IPS DF 6.9 (cell line): ENCODE results near the gene KANK2.
"Not testable (repeated sequence)": the region's sequence is repeated elsewhere in the genome, so short reads cannot be mapped to it uniquely, and the experiment has no call there.

Experiments
- DNase-seq: peaks from one replicate; pipeline ENCODE4 v3.0.0-alpha.2; 2013; ENCODE audit warnings: low read depth, low spot score
- H3K27ac ChIP-seq: one replicate; pipeline ENCODE4 v1.5.1; 2013; ENCODE audit warnings: low read length, control low read depth
- H3K27me3 ChIP-seq: 2 replicates; pipeline ENCODE4 v1.6.1; 2013; ENCODE audit warnings: mild to moderate bottlenecking, low read length; ENCODE audit not compliant: control insufficient read depth, insufficient read depth
- H3K36me3 ChIP-seq: 2 replicates; pipeline ENCODE4 v1.6.1; 2013; ENCODE audit warnings: low read length; ENCODE audit not compliant: control insufficient read depth, insufficient read depth
- H3K4me1 ChIP-seq: 2 replicates; pipeline ENCODE4 v1.6.1; 2013; ENCODE audit warnings: low read length; ENCODE audit not compliant: control insufficient read depth, insufficient read depth
- H3K4me3 ChIP-seq: 2 replicates; pipeline ENCODE4 v1.5.1; 2013; ENCODE audit warnings: mild to moderate bottlenecking, low read length
- H3K9me3 ChIP-seq: 2 replicates; pipeline ENCODE4 v1.6.1; 2013; ENCODE audit warnings: low read length, inconsistent platforms; ENCODE audit not compliant: control insufficient read depth, insufficient read depth
- WGBS: extraction: QIAGEN DNeasy Blood & Tissue Kit; methylation state at CpG from one replicate; pipeline ENCODE4 v1.1.7; 2013; ENCODE audit warnings: mixed read lengths, missing lambda C conversion rate; ENCODE audit not compliant: insufficient read length, insufficient coverage; 5-methylcytosine and 5-hydroxymethylcytosine counted together

KANK2 gene

DNA sequence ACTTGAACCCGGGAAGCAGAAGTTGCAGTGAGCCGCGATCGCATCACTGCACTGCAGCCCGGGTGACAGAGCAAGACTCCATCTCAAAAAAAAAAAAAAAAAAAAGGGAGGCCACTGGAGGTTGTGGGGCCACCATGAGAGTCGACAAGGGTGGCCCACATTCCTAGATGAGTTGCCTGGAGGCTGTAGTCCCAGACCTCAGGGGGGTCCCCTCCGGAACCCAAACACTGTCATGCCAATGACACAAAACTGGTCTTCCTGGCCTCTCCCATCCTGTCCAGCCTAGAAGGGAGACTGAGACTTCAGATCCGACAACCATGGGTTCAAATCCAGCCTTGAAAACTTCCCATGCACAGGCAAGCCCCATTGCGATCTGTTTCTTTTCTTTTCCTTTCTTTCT, 56.4 kb downstream of the KANK2 start:
- Histone ChIP-seq H3K4me3 (no peak overlapping the region), H3K27ac (no peak overlapping the region), H3K27me3 (no peaks in the 10 kb centered on the region), H3K4me1 (peaks cover 10% of the 10 kb centered on the region; the same call in 1 of the 2 replicates), H3K36me3 (peaks cover 4% of the 10 kb centered on the region; the same call in 1 of the 2 replicates), H3K9me3 (no peaks in the 10 kb centered on the region)
- WGBS: no CpG with 5 or more reads among the region's 9 CpGs
- no peak for DNase-seq

DNA sequence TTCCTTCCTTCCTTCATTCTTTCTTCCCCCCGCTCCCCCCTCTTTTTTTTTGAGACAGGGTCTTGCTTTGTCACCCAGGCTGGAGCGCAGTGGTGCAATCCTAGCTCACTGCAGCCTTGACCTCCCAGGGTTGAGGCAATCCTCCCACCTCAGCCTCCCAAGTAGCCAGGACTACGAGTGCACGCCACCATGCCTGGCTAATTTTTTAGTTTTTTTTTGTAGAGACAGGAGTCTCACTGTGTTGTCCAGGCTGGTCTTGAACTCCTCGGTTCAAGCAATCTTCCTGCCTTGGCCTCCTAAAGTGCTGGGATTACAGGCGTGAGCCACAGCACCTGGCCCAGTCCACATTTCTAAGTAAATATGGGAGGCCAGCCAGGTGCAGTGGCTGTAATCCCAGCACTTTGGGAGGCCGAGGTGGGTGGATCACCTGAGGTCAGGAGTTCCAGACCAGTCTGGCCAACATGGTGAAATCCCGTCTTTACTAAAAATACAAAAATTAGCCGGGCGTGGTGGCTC, 57.3 kb downstream of the KANK2 start:
- H3K27me3 ChIP-seq, H3K27ac ChIP-seq, H3K4me3 ChIP-seq, H3K9me3 ChIP-seq, H3K36me3 ChIP-seq, DNase-seq: not testable (repeated sequence)
- peaks cover 10% of the 10 kb centered on the region; the same call in 1 of the 2 replicates for H3K4me1 ChIP-seq
- no CpG with 5 or more reads among the region's 10 CpGs for WGBS

DNA sequence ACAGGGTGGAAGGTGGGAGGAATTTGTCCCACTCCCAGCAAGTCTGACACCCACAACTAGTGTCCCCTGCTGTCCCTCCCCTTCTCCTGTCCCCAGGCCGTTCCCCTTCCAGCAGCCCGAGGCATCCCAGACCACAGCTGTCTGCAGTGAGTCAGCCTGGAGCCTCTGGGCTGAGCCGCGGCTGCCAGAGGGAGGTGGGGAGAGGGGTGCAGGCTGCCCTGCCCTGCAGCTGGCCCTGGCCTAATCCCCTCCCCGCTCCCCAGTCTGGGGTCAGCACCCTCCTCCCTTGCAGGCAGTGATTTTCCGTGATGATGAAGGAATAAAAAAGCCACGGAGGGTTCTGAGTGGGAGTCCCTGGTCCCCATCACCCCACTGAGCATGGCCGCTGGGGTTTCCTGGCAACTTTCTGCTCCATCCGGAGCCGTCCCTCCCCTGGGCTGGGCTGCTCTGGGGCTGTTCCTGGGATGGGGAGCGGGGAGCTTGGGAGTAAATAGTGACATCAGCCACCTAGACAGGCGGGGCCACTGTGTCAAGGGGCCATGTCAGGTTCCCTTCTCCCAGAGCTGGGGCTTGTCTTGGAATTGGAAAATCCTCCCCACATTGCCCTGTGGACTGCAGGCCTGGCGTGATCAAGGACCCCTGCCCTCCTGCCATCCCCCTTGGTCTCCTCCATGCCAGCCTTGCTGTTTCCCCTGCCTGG, 58.6 kb downstream of the KANK2 start:
- H3K4me3 ChIP-seq: no peak overlapping the region
- no peaks in the 10 kb centered on the region for H3K36me3 ChIP-seq
- H3K4me1 ChIP-seq: peaks cover 10% of the 10 kb centered on the region; the same call in 1 of the 2 replicates
- no peaks in the 10 kb centered on the region for H3K27me3 ChIP-seq
- no CpG with 5 or more reads among the region's 13 CpGs for WGBS
- no peak for DNase-seq
- H3K9me3 ChIP-seq: no peaks in the 10 kb centered on the region
- no peak overlapping the region for H3K27ac ChIP-seq

DNA sequence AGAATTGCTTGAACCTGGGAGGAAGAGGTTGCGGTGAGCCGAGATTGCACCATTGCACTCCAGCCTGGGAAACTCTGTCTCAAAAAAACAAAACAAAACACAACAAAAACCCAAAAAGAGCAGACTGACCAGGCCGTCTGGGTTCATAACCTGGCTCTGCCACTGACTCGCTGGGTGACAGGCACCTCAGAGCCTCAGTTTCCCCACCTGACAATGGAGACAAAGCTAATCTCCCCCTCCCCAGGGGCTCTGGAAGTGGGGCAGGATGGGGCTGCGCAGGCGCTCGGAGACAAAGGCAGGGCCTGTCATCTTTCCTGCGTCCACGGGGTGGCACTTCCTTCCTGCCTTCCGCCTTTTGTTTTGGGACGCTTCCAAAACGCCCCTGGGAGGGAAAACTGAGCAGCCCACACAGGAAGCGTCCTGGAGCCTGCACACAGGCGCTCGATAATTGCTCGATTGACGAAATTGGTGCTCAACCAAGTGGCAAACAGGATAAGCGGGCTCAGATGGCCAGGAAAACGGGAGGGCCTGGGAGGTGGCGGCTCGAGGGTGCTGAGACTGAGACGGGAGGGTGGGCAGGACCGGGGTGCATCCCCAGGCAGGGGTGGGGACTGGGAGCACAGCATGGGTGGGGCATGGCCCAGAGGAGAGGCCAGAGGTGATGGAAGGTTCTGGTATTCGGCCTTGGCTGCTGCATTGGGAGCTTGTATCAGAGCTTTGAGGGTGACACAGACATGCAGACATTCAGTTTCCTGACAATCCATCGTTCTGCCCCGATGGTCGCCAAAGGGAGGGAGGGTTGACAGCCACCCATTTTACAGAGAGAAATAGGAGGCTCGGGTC, 59.6 kb downstream of the KANK2 start:
- no CpG with 5 or more reads among the region's 28 CpGs for WGBS
- Histone ChIP-seq H3K4me3 (peak overlapping the region; percentile 17; the same call in 1 of the 2 replicates), H3K9me3 (no peaks in the 10 kb centered on the region), H3K36me3 (peaks cover under 1% of the 10 kb centered on the region; the same call in 1 of the 2 replicates), H3K4me1 (peaks cover 7% of the 10 kb centered on the region; the same call in 1 of the 2 replicates), H3K27ac (no peak overlapping the region), H3K27me3 (no peaks in the 10 kb centered on the region)
- DNase-seq: no peak

DNA sequence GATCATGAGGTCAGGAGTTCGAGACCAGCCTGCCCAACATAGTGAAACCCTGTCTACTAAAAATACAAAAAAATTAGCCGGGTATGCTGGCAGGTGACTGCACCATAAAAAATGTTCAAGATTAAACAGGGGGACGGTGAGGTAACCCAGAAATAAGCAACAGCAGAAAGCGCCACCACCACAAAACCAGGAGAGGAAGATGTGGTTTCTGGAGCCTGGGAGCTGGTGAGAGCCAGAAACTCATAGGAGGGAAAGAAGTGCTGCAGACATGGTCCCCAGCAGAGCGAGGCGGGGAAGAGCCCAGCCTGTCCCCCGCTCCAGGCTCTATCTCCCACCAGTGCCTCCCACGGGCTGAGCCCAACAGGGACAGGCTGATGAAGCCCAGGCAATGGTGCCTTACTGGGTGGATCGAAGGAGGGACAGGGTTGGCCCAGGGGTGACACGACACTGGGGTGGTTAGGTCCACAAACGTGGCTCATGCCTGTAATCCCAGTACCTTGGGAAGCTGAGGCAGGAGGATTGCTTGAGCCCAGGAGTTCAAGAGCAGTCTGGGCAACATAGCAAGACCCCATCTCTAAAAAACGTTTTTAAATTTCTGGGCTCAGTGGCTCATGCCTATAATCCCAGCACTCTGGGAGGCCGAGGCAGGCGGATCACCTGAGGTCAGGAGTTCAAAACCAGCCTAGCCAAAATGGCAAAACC, 60.8 kb downstream of the KANK2 start:
- no peaks in the 10 kb centered on the region for H3K9me3 ChIP-seq
- peaks cover 2% of the 10 kb centered on the region; the same call in 1 of the 2 replicates for H3K4me1 ChIP-seq
- no CpG with 5 or more reads among the region's 14 CpGs for WGBS
- H3K36me3 ChIP-seq: peaks cover 11% of the 10 kb centered on the region
- H3K4me3 ChIP-seq: no peak overlapping the region
- no peaks in the 10 kb centered on the region for H3K27me3 ChIP-seq
- no peak for DNase-seq
- no peak overlapping the region for H3K27ac ChIP-seq

DNA sequence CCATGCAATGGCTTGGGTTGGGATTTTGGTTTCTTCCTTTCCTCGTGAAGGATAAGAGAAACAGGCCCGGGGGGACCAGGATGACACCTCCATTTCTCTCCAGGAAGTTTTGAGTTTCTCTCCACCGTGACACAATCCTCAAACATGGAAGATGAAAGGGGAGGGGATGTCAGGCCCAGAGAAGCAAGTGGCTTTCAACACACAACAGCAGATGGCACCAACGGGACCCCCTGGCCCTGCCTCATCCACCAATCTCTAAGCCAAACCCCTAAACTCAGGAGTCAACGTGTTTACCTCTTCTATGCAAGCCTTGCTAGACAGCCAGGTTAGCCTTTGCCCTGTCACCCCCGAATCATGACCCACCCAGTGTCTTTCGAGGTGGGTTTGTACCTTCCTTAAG, 65.9 kb downstream of the KANK2 start:
- no peak for DNase-seq
- no CpG with 5 or more reads among the region's 7 CpGs for WGBS
- H3K36me3 ChIP-seq: peaks cover 45% of the 10 kb centered on the region
- H3K4me3 ChIP-seq: no peak overlapping the region
- H3K9me3 ChIP-seq: no peaks in the 10 kb centered on the region
- no peak overlapping the region for H3K27ac ChIP-seq
- H3K4me1 ChIP-seq: no peaks in the 10 kb centered on the region; the same call in 1 of the 2 replicates
- no peaks in the 10 kb centered on the region for H3K27me3 ChIP-seq

DNA sequence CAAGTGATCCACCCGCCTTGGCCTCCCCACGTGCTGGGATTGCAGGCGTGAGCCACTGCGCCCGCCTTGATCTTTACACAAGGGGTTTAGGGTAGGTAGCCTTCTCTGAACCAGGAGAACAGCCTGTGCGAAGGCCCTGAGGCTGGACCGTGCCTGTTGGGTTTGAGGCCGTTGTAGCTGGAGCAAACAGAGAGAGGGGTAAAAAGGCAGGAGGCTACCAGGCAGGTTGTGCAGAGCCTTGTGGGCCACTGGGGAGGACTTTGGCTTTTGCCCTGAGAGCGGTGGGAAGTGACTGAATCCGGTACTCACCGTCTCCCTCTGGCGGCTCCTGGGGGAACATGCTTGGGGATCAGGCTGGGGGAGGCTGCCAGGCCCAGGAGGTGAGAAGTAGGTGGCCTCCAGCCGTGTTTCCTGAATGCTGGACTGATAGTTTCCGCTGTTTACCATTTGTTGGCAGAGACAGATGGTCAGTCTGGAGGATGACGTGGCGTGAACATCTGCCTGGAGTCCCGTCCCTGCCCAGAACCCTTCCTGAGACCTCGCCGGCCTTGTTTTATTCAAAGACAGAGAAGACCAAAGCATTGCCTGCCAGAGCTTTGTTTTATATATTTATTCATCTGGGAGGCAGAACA, 66.4 kb downstream of the KANK2 start:
- Histone ChIP-seq H3K36me3 (peaks cover 48% of the 10 kb centered on the region), H3K27me3 (no peaks in the 10 kb centered on the region), H3K27ac (no peak overlapping the region), H3K4me3 (no peak overlapping the region), H3K4me1 (no peaks in the 10 kb centered on the region; the same call in 1 of the 2 replicates), H3K9me3 (no peaks in the 10 kb centered on the region)
- WGBS: no CpG with 5 or more reads among the region's 19 CpGs
- DNase-seq: no peak

DNA sequence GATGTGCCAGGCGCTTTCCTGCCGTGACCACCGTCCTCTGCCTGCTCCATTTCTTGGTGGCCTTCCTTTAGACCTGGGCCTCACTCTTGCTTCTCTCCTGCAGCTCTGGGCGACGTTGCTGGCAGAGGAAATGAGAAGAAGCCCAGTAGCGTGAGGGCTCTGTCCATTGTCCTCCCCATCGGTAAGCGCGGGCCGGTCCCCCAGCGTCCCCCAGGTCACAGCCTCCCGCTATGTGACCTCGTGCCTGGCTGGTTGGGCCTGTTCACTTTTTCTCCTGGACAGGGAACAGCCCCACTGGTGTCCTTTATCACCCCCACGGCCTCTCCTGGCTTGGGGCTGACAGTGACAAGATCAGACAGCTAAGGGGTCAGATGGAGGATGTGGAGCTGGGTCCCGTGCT, 69.4 kb downstream of the KANK2 start:
- no peaks in the 10 kb centered on the region for H3K27me3 ChIP-seq
- peaks cover 61% of the 10 kb centered on the region for H3K36me3 ChIP-seq
- H3K27ac ChIP-seq: no peak overlapping the region
- no peak overlapping the region for H3K4me3 ChIP-seq
- no peaks in the 10 kb centered on the region; the same call in 1 of the 2 replicates for H3K4me1 ChIP-seq
- no peak for DNase-seq
- no CpG with 5 or more reads among the region's 15 CpGs for WGBS
- H3K9me3 ChIP-seq: no peaks in the 10 kb centered on the region

DNA sequence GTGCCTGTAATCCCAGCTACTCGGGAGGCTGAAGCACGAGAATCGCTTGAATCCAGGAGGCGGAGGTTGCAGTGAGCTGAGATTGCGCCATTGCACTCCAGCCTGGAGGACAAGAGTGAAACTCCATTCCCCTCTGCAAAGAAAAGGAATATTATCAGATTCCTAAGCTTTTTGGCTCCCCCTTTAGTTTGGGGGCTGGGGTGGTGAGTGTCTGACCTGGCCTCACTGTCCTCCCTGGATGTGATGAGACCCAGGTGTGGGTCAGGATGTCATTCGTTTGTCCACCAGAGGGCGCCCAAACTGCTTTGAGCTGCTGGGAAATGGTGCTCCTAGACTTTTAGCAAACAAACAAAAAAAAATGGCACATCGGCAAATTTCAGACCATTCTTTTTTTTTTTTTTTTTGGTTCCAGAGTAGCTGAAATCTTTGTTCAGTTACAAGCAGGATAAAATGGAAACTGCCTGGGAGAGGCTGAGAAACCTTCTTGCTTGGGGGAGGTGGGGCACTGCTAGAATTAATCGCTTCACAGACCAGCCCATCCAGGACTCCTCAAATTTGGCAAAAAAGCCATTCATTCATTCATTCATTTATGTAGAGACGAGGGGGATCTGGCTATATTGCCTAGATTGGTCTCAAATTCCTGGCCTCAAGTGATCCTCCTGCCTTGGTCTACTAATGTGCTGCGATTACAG, 71.2 kb downstream of the KANK2 start:
- DNase-seq: peak; percentile 87
- WGBS: no CpG with 5 or more reads among the region's 11 CpGs
- H3K4me3 ChIP-seq: no peak overlapping the region
- no peak overlapping the region for H3K27ac ChIP-seq
- H3K9me3 ChIP-seq: no peaks in the 10 kb centered on the region
- no peaks in the 10 kb centered on the region for H3K27me3 ChIP-seq
- H3K4me1 ChIP-seq: no peaks in the 10 kb centered on the region; the same call in 1 of the 2 replicates
- H3K36me3 ChIP-seq: peaks cover 51% of the 10 kb centered on the region
